ENCODE measurements around the gene CUL7.
"Not testable (repeated sequence)": the region's sequence is repeated elsewhere in the genome, so short reads cannot be mapped to it uniquely, and the experiment has no call there.

Gene CUL7

GRCh38 chr6:43053545-43054205 lies at the start of gene CUL7:
Gene CUL7, minus strand, starts transcription at chr6:43053851. Its CDS starts 1,063 bp downstream, at chr6:43052788.
- DNase-seq (ENCODE audit: low read depth in 2 of 2): peak; percentile 71 to 85

GRCh38 chr6:43101497-43101896 lies 47.8 kb upstream of the CUL7 start:
- no peak for DNase-seq (ENCODE audit: low read depth in 2 of 2)

- DNase-seq (ENCODE audit: low read depth in 2 of 2): no peak
Observed at GRCh38 chr6:43097502-43097901, 43.9 kb upstream of the CUL7 start.

GRCh38 chr6:43097098-43097489 lies 43.4 kb upstream of the CUL7 start:
- DNase-seq (ENCODE audit: low read depth in 2 of 2): no peak

- DNase-seq (ENCODE audit: low read depth in 2 of 2): no peak
Observed at GRCh38 chr6:43096451-43097097, 42.9 kb upstream of the CUL7 start.

GRCh38 chr6:43095939-43096338 lies 42.3 kb upstream of the CUL7 start:
- DNase-seq (ENCODE audit: low read depth in 2 of 2): no peak

GRCh38 chr6:43093436-43094289 lies 40.0 kb upstream of the CUL7 start:
- no peak for DNase-seq (ENCODE audit: low read depth in 2 of 2)

- DNase-seq (ENCODE audit: low read depth in 2 of 2): no peak
Observed at GRCh38 chr6:43092635-43093034, 39.0 kb upstream of the CUL7 start.

- DNase-seq (ENCODE audit: low read depth in 2 of 2): no peak
Observed at GRCh38 chr6:43091436-43091991, 37.9 kb upstream of the CUL7 start.

GRCh38 chr6:43091020-43091419 lies 37.4 kb upstream of the CUL7 start:
- DNase-seq (ENCODE audit: low read depth in 2 of 2): no peak

- no peak for DNase-seq (ENCODE audit: low read depth in 2 of 2)
Observed at GRCh38 chr6:43090559-43090956, 36.9 kb upstream of the CUL7 start.

- no peak for DNase-seq (ENCODE audit: low read depth in 2 of 2)
Observed at GRCh38 chr6:43089874-43090558, 36.4 kb upstream of the CUL7 start.

- DNase-seq (ENCODE audit: low read depth in 2 of 2): no peak
Observed at GRCh38 chr6:43089467-43089866, 35.8 kb upstream of the CUL7 start.

GRCh38 chr6:43088654-43089056 lies 35.0 kb upstream of the CUL7 start:
- DNase-seq (ENCODE audit: low read depth in 2 of 2): no peak

GRCh38 chr6:43086022-43086658 lies 32.5 kb upstream of the CUL7 start:
- DNase-seq (ENCODE audit: low read depth in 2 of 2): no peak

GRCh38 chr6:43082806-43083655 lies 29.4 kb upstream of the CUL7 start:
- no peak for DNase-seq (ENCODE audit: low read depth in 2 of 2)

- DNase-seq (ENCODE audit: low read depth in 2 of 2): not testable (repeated sequence)
Observed at GRCh38 chr6:43081922-43082321, 28.3 kb upstream of the CUL7 start.

- no peak for DNase-seq (ENCODE audit: low read depth in 2 of 2)
Observed at GRCh38 chr6:43081043-43081442, 27.4 kb upstream of the CUL7 start.

GRCh38 chr6:43078691-43079090 lies 25.0 kb upstream of the CUL7 start:
- DNase-seq (ENCODE audit: low read depth in 2 of 2): no peak

- no peak for DNase-seq (ENCODE audit: low read depth in 2 of 2)
Observed at GRCh38 chr6:43077981-43078511, 24.4 kb upstream of the CUL7 start.
